BLaER1 treated with 17β-estradiol and CSF1 and Interleukin-3, amounts not matched to agents 10 nM and 100 nM (cell line): ENCODE data around the gene VIPAS39.

Source experiments
- H3K27ac ChIP-seq, 11 experiments: shearing (Covaris generic); formaldehyde crosslinking; 2 replicates each; pipeline ENCODE4 v1.8.1; 2022
- H3K27me3 ChIP-seq, 11 experiments: shearing (Covaris generic); formaldehyde crosslinking; 2 replicates each; pipeline ENCODE4 v1.8.1; 2022
- H3K36me3 ChIP-seq, 11 experiments: shearing (Covaris generic); formaldehyde crosslinking; 2 replicates each; pipeline ENCODE4 v1.8.1; 2022
- H3K4me1 ChIP-seq, 10 experiments: shearing (Covaris generic); formaldehyde crosslinking; 2 replicates each; pipeline ENCODE4 v1.8.1; 2022
- H3K4me2 ChIP-seq, 11 experiments: shearing (Covaris generic); formaldehyde crosslinking; 2 replicates each; pipeline ENCODE4 v1.8.1; 2022
- H3K4me3 ChIP-seq, 10 experiments: shearing (Covaris generic); formaldehyde crosslinking; 2 replicates each; pipeline ENCODE4 v1.8.1; 2022
- H3K9ac ChIP-seq, 11 experiments: shearing (Covaris generic); formaldehyde crosslinking; 2 replicates each; pipeline ENCODE4 v1.8.1; 2022
- H3K9me3 ChIP-seq, 11 experiments: shearing (Covaris generic); formaldehyde crosslinking; replicated peaks in 1 of 11; 2 replicates each; pipeline ENCODE4 v1.8.1; 2022
- H4K20me1 ChIP-seq, 11 experiments: shearing (Covaris generic); formaldehyde crosslinking; 2 replicates each; pipeline ENCODE4 v1.8.1; 2022
- Cebpa-rat ChIP-seq, 11 experiments: shearing (Covaris generic); IDR thresholded peaks; 2 replicates each; pipeline ENCODE4 v1.8.1; 2022

VIPAS39 gene

DNA sequence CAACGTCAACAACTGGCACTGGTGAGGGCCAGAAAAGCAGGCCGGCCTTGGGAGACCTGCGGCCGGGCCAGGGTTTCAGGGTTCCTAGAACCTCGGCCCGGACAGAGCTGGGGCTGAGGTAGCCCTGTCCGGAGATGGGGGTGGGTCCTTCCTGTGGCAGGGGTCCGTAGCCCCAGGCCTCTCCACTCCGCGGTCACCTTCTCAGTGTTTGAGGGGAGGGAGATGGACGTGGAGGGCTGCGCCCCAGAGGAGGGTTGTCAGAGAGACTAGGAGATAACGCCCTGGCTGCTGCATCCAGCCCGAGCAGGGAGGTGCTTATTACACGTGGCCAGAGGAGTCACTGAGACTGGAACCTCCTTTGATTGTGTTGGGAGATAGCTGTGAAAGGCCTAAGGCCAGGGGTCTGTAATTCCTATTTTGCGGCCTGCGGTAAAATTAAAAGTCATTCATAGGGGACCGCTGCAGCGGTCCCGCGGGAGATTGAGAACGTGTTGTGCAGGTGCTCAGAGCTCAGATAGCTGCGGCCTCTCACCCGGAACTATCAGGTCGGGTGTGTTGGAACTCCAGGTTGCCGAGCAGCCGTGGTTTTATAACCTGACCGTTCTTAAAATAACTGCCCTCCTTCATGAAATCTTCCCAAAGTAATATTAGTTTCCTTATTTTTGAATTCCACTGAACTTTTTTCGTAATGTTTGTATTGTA is 999 bp upstream of the VIPAS39 start:
- no peak for TF ChIP-seq Cebpa-rat (IDR thresholded peaks at IDR 0.05)
- H3K9ac ChIP-seq, result peak overlapping the region; percentile 87 to 97 (median 93)
- H3K27me3 ChIP-seq, result no peaks in the 10 kb centered on the region
- H3K9me3 ChIP-seq, result no peaks in the 10 kb centered on the region
- peaks cover 18 to 31% (median 24%) of the 10 kb centered on the region in 10 experiments for H3K4me1 ChIP-seq
- H3K4me3 ChIP-seq, result peak overlapping the region; percentile 91 to 100 (median 98)
- H3K27ac ChIP-seq, result peak overlapping the region; percentile 84 to 96 (median 91)
- peak overlapping the region; percentile 75 to 95 (median 89) for H3K4me2 ChIP-seq
- H4K20me1 ChIP-seq, result peaks cover 35 to 58% (median 53%) of the 10 kb centered on the region in 11 experiments; a peak in 21 of 22 replicates
- H3K36me3 ChIP-seq, result peaks cover 42 to 49% (median 44%) of the 10 kb centered on the region in 11 experiments

- Histone ChIP-seq H3K27me3 (no peaks in the 10 kb centered on the region), H3K4me1 (peaks cover 18 to 31% (median 24%) of the 10 kb centered on the region in 10 experiments), H3K9me3 (no peaks in the 10 kb centered on the region), H3K4me2 (peak overlapping the region; percentile 71 to 94 (median 83)), H3K36me3 (peaks cover 37 to 49% (median 44%) of the 10 kb centered on the region in 11 experiments), H4K20me1 (peaks cover 33 to 62% (median 40%) of the 10 kb centered on the region in 11 experiments; a peak in 21 of 22 replicates), H3K27ac (peak overlapping the region; percentile 68 to 96 (median 91)), H3K4me3 (peak overlapping the region; percentile 91 to 100 (median 98)), H3K9ac (peak overlapping the region; percentile 87 to 97 (median 93))
- TF ChIP-seq Cebpa-rat (IDR thresholded peaks at IDR 0.05), result no peak
Observed at GRCh38 chr14:77457115-77457521, 283 bp downstream of the VIPAS39 start.

DNA sequence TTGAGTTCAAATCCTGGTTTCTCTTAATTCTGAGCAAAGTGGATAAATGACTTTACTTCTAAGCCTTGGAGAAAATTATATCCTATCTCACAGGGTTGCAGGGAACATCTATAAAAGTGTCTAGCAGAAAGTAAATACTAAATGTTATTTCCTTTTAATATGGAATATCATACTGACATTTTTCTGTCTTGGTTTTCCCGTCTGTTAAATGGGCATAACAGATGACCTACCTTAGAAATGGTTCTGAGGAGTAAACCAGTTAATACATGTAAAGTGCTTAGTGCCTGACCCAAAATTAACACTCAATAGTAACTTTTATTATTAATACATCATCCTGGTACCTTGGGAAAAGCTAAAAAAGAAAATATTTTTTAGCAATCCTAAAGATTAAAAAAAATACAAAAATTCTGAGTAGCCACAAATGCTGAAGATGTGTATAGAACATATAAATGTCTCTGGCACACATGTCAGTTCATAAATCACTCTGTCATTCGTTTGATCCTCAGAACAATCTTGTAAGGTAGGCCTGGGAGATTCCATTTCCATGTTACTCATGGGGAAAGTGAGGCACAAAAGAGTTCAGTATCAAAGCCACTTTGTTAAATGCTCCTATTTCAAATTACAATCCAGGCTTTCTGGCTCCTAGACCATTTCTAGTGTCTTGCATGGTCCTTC is 1.3 kb downstream of the VIPAS39 start:
- Histone ChIP-seq H3K27me3 (no peaks in the 10 kb centered on the region), H3K4me2 (peak overlapping the region; percentile 71 to 94 (median 83)), H3K4me3 (peak overlapping the region; percentile 91 to 100 (median 98); a peak in 18 of 20 replicates), H3K9me3 (no peaks in the 10 kb centered on the region), H3K27ac (peak overlapping the region in 4 of 11 experiments; percentile 87 to 96 (median 92); a peak in 7 of 22 replicates), H3K9ac (peak overlapping the region; percentile 87 to 97 (median 93); a peak in 20 of 22 replicates), H4K20me1 (peaks cover 23 to 59% (median 30%) of the 10 kb centered on the region in 11 experiments; a peak in 21 of 22 replicates), H3K36me3 (peaks cover 34 to 49% (median 44%) of the 10 kb centered on the region in 11 experiments), H3K4me1 (peaks cover 18 to 31% (median 24%) of the 10 kb centered on the region in 10 experiments)
- no peak for TF ChIP-seq Cebpa-rat (IDR thresholded peaks at IDR 0.05)

GRCh38 chr14:77442196-77442595 is 15.2 kb downstream of the VIPAS39 start:
- no peak overlapping the region for H3K27ac ChIP-seq
- H3K36me3 ChIP-seq, result peaks cover 68 to 98% (median 82%) of the 10 kb centered on the region in 11 experiments
- no peaks in the 10 kb centered on the region; a peak in 2 of 22 replicates for H4K20me1 ChIP-seq
- no peak for TF ChIP-seq Cebpa-rat (IDR thresholded peaks at IDR 0.05)
- H3K27me3 ChIP-seq, result no peaks in the 10 kb centered on the region
- H3K9me3 ChIP-seq, result no peaks in the 10 kb centered on the region
- H3K4me2 ChIP-seq, result no peak overlapping the region
- no peak overlapping the region for H3K9ac ChIP-seq
- no peaks in the 10 kb centered on the region for H3K4me1 ChIP-seq
- no peak overlapping the region for H3K4me3 ChIP-seq

DNA sequence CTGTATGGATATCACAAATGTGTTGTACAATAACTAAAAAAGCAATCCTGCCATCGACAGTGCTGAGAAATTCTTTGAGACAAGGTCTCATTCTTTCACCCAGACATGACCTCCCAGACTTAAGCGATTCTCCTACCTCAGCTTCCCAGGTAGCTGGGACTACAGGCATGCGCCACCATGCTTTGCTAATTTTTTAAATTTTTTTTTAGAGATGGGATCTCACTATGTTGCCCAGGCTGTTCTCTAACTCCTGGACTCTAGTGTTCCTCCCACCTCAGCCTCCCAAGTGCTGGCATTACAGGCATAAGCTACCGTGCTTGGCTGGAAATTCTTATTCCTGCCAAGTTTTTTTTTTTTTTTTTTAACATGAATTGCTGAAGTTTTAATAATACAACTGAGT is 17.5 kb downstream of the VIPAS39 start:
- Histone ChIP-seq H3K27ac (no peak overlapping the region), H3K4me1 (no peaks in the 10 kb centered on the region), H3K27me3 (no peaks in the 10 kb centered on the region), H4K20me1 (no peaks in the 10 kb centered on the region), H3K9me3 (no peaks in the 10 kb centered on the region), H3K36me3 (peaks cover 75 to 98% (median 86%) of the 10 kb centered on the region in 11 experiments), H3K4me2 (no peak overlapping the region), H3K4me3 (no peak overlapping the region), H3K9ac (no peak overlapping the region)
- no peak for TF ChIP-seq Cebpa-rat (IDR thresholded peaks at IDR 0.05)

DNA sequence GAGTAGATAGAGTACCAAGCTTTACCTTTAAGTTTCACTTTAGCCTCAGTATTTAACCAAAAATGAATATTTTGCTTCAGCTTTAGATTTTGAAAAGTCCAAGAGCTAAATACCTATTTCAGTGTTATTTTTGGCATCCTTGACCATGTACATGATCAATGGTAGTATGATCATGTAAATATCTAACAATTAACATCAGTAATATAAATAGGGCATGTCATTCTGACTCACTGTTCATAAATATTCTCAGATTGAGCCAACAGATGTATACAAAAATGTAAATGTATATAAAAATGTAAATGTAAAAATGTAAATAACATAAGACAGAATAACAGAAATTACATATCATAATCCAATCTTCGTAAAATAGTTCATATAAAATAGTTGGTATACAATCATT is 18.8 kb downstream of the VIPAS39 start:
- no peaks in the 10 kb centered on the region for H3K9me3 ChIP-seq
- H3K4me3 ChIP-seq, result no peak overlapping the region
- no peaks in the 10 kb centered on the region for H3K27me3 ChIP-seq
- no peak for TF ChIP-seq Cebpa-rat (IDR thresholded peaks at IDR 0.05)
- H3K27ac ChIP-seq, result no peak overlapping the region
- H3K4me1 ChIP-seq, result no peaks in the 10 kb centered on the region
- H3K4me2 ChIP-seq, result no peak overlapping the region
- no peak overlapping the region for H3K9ac ChIP-seq
- no peaks in the 10 kb centered on the region for H4K20me1 ChIP-seq
- peaks cover 78 to 98% (median 87%) of the 10 kb centered on the region in 11 experiments for H3K36me3 ChIP-seq

- Histone ChIP-seq H3K4me2 (no peak overlapping the region), H4K20me1 (no peaks in the 10 kb centered on the region), H3K4me3 (no peak overlapping the region), H3K9ac (no peak overlapping the region), H3K27me3 (no peaks in the 10 kb centered on the region), H3K27ac (no peak overlapping the region), H3K4me1 (no peaks in the 10 kb centered on the region), H3K36me3 (peaks cover 74 to 98% (median 86%) of the 10 kb centered on the region in 11 experiments), H3K9me3 (no peaks in the 10 kb centered on the region)
- no peak for TF ChIP-seq Cebpa-rat (IDR thresholded peaks at IDR 0.05)
Observed at GRCh38 chr14:77436042-77436441, 21.4 kb downstream of the VIPAS39 start.

GRCh38 chr14:77426396-77426795 is 31.0 kb downstream of the VIPAS39 start:
- no peaks in the 10 kb centered on the region for H3K4me1 ChIP-seq
- H3K4me3 ChIP-seq, result no peak overlapping the region
- no peaks in the 10 kb centered on the region; a peak in 1 of 22 replicates for H3K9me3 ChIP-seq
- H3K4me2 ChIP-seq, result no peak overlapping the region
- H4K20me1 ChIP-seq, result no peaks in the 10 kb centered on the region
- H3K27ac ChIP-seq, result no peak overlapping the region
- H3K9ac ChIP-seq, result no peak overlapping the region
- no peaks in the 10 kb centered on the region for H3K27me3 ChIP-seq
- no peak for TF ChIP-seq Cebpa-rat (IDR thresholded peaks at IDR 0.05)
- peaks cover 94 to 100% (median 96%) of the 10 kb centered on the region in 11 experiments for H3K36me3 ChIP-seq

DNA sequence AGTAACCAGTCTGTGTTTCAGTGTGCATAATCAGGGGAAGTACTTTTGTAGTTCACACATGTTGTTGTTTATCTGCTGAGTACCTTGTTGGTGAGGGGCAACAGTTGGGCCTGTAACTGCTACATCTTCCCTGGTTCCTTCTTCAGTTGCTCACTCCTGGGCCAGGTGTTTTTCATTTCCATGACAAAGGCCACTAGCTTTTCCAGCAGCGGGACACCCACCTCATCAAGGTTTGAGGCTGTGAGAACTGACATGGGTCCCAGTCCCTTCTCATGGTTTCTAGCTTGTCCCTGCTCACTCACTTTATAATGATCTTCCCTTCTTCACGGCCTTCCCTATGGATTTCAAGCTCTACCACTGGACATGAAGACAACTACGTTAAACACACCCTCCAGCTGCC is 32.5 kb downstream of the VIPAS39 start:
- TF ChIP-seq Cebpa-rat (IDR thresholded peaks at IDR 0.05), result no peak
- Histone ChIP-seq H3K27me3 (no peaks in the 10 kb centered on the region), H3K36me3 (peaks cover 78 to 100% (median 88%) of the 10 kb centered on the region in 11 experiments), H3K27ac (no peak overlapping the region), H3K9ac (no peak overlapping the region), H3K9me3 (peaks cover 1 to 14% (median 12%) of the 10 kb centered on the region in 11 experiments), H3K4me3 (no peak overlapping the region), H3K4me2 (no peak overlapping the region), H4K20me1 (no peaks in the 10 kb centered on the region), H3K4me1 (no peaks in the 10 kb centered on the region)
